ENCODE measurements around the gene MCC. TPM values are rescaled to one million over a fixed set of nuclear protein-coding genes. Genes with fewer than 3 reads are reported as not detected.
A peak's percentile ranks its signal among the peaks of the same experiment; 100 is the strongest.

Gene MCC
- total RNA-seq, 1 donor from 2014 or later, result 37.1 TPM

- DNase-seq, result peak; percentile 49
Observed at GRCh38 chr5:113218906-113219517, 269.2 kb downstream of the MCC start.

- DNase-seq, result peak; percentile 25
Observed at GRCh38 chr5:113218200-113218599, 270.1 kb downstream of the MCC start.

- DNase-seq, result no peak
Observed at GRCh38 chr5:113217619-113218184, 270.6 kb downstream of the MCC start.

GRCh38 chr5:113216545-113216944 is 271.7 kb downstream of the MCC start:
- no peak for DNase-seq

- no peak for DNase-seq
Observed at GRCh38 chr5:113215401-113216060, 272.7 kb downstream of the MCC start.

GRCh38 chr5:113214606-113215323 is 273.5 kb downstream of the MCC start:
- no peak for DNase-seq

- no peak for DNase-seq
Observed at GRCh38 chr5:113213551-113214425, 274.5 kb downstream of the MCC start.

GRCh38 chr5:113212244-113212920 is 275.9 kb downstream of the MCC start:
- DNase-seq, result peak; percentile 73

- DNase-seq, result no peak
Observed at GRCh38 chr5:113209498-113209897, 278.8 kb downstream of the MCC start.

GRCh38 chr5:113205807-113206206 is 282.4 kb downstream of the MCC start:
- peak; percentile 37 for DNase-seq

- no peak for DNase-seq
Observed at GRCh38 chr5:113205323-113205722, 282.9 kb downstream of the MCC start.

GRCh38 chr5:113204525-113205161 is 283.6 kb downstream of the MCC start:
- DNase-seq, result no peak

- no peak for DNase-seq
Observed at GRCh38 chr5:113203916-113204315, 284.3 kb downstream of the MCC start.

- DNase-seq, result no peak
Observed at GRCh38 chr5:113202746-113203716, 285.2 kb downstream of the MCC start.

- no peak for DNase-seq
Observed at GRCh38 chr5:113202287-113202686, 286.0 kb downstream of the MCC start.

- DNase-seq, result no peak
Observed at GRCh38 chr5:113201715-113202114, 286.5 kb downstream of the MCC start.

- peak; percentile 31 for DNase-seq
Observed at GRCh38 chr5:113199122-113199905, 288.9 kb downstream of the MCC start.

- DNase-seq, result no peak
Observed at GRCh38 chr5:113197456-113198200, 290.6 kb downstream of the MCC start.

- no peak for DNase-seq
Observed at GRCh38 chr5:113195771-113196170, 292.5 kb downstream of the MCC start.
